HFFc6 (cell line): ENCODE measurements around the gene MTA1. TPM values are rescaled to one million over a fixed set of nuclear protein-coding genes. Genes with fewer than 3 reads are reported as not detected.

ENCODE experiments used
- DNase-seq: peaks from one replicate; pipeline ENCODE4 v3.0.0-alpha.2; 2018
- H3K27ac Mint-ChIP-seq: 2 replicates; pipeline ENCODE4 v1.8.0; 2020; ENCODE audit warnings: mild to moderate bottlenecking, mixed read lengths
- H3K27me3 Mint-ChIP-seq: 2 replicates; pipeline ENCODE4 v1.8.0; 2021; ENCODE audit warnings: mild to moderate bottlenecking, moderate library complexity, mixed read lengths; ENCODE audit not compliant: insufficient read depth
- H3K36me3 Mint-ChIP-seq: 2 replicates; pipeline ENCODE4 v1.8.0; 2021; ENCODE audit warnings: low read depth, mixed read lengths
- H3K4me1 Mint-ChIP-seq: 2 replicates; pipeline ENCODE4 v1.8.0; 2020; ENCODE audit warnings: low read depth, mixed read lengths
- H3K4me3 Mint-ChIP-seq: 2 replicates; pipeline ENCODE4 v1.8.0; 2020; ENCODE audit warnings: mild to moderate bottlenecking, moderate library complexity, mixed read lengths
- H3K9me3 Mint-ChIP-seq: 2 replicates; pipeline ENCODE4 v1.8.0; 2020; ENCODE audit warnings: mild to moderate bottlenecking, mixed read lengths
- total RNA-seq, 6 experiments: library from RNA; stranded (reverse); fragmentation: NEBNext Ultra II Directional; extraction: Animal tissue kit (Norgen Biotek cat#: 25700); gene quantifications; 2 replicates in 1 of 6; 3 replicates in 5 of 6; pipeline ENCODE4 v1.2.3, GENCODE V29; 2021
- TF ChIP-seq, protein P1 (sequence below): fragments of 200-600 bp; sonication (generic); IDR thresholded peaks from 2 replicates; pipeline ENCODE4 v1.5.0; 2021; ENCODE audit warnings: antibody characterized with exemption, mild to moderate bottlenecking

Gene MTA1
- total RNA-seq, 6 experiments from 2014 or later, result 67.5 to 71.3 (median 69.2) TPM

- Mint-ChIP-seq H3K27ac (no peak overlapping the region), H3K9me3 (no peaks in the 10 kb centered on the region), H3K4me1 (peaks cover 15% of the 10 kb centered on the region), H3K27me3 (no peaks in the 10 kb centered on the region), H3K36me3 (peaks cover 10% of the 10 kb centered on the region), H3K4me3 (no peak overlapping the region)
- DNase-seq, result no peak
- TF ChIP-seq, protein P1, sequence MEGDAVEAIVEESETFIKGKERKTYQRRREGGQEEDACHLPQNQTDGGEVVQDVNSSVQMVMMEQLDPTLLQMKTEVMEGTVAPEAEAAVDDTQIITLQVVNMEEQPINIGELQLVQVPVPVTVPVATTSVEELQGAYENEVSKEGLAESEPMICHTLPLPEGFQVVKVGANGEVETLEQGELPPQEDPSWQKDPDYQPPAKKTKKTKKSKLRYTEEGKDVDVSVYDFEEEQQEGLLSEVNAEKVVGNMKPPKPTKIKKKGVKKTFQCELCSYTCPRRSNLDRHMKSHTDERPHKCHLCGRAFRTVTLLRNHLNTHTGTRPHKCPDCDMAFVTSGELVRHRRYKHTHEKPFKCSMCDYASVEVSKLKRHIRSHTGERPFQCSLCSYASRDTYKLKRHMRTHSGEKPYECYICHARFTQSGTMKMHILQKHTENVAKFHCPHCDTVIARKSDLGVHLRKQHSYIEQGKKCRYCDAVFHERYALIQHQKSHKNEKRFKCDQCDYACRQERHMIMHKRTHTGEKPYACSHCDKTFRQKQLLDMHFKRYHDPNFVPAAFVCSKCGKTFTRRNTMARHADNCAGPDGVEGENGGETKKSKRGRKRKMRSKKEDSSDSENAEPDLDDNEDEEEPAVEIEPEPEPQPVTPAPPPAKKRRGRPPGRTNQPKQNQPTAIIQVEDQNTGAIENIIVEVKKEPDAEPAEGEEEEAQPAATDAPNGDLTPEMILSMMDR, result no peak
These were observed 13.0 kb downstream of the MTA1 start for GRCh38 chr14:105432657-105433056.

DNA sequence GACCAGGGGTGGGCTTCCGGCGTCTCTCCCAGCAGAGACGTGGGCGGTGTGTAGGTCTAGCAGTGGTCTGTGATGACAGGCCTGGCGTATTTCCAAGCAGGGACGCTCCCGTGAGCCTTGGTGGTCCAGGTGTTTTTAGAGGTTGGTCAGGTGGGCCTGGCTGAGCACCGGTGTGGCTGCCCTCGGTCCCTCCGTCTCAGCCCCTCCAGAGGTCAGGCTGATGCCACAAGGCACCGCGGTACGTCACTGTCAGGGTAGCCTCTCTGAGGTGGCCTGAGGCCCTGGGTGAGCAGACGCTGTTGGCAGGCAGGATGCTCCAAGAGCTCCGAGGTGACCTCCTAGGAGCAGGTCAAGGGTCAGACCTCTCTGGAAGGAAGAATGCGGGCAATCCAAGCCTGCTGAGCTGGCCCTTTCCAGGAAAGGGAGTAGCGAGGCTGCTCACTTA lies 13.6 kb downstream of the MTA1 start:
- H3K36me3 Mint-ChIP-seq, result peaks cover 9% of the 10 kb centered on the region
- DNase-seq, result no peak
- H3K27me3 Mint-ChIP-seq, result no peaks in the 10 kb centered on the region
- H3K27ac Mint-ChIP-seq, result no peak overlapping the region
- no peaks in the 10 kb centered on the region for H3K9me3 Mint-ChIP-seq
- no peak overlapping the region for H3K4me3 Mint-ChIP-seq
- H3K4me1 Mint-ChIP-seq, result peaks cover 15% of the 10 kb centered on the region
- TF ChIP-seq, protein P1, result no peak

DNA sequence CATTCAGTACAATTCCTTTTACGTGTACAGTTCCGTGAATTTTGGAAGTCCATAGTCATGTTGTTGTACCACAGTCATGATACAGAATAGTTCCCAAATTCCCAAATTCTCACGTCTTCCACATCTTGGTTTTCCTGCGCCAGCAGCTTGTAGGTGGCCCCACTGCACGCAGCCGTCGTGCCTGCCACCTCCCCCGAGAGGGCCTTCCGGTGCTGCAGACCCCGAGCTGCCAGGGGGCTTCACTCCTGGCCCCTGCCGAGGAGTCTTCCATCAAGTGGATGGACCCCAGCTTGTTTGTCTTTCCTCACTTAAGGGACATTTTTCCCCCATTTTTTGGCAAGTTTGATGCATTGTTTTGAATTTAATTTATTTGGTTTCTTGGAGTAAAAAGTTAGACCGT lies 16.8 kb downstream of the MTA1 start:
- H3K27me3 Mint-ChIP-seq, result no peaks in the 10 kb centered on the region
- no peaks in the 10 kb centered on the region for H3K4me1 Mint-ChIP-seq
- H3K9me3 Mint-ChIP-seq, result no peaks in the 10 kb centered on the region
- TF ChIP-seq, protein P1, result no peak
- DNase-seq, result no peak
- H3K27ac Mint-ChIP-seq, result no peak overlapping the region
- H3K36me3 Mint-ChIP-seq, result no peaks in the 10 kb centered on the region
- H3K4me3 Mint-ChIP-seq, result no peak overlapping the region

DNA sequence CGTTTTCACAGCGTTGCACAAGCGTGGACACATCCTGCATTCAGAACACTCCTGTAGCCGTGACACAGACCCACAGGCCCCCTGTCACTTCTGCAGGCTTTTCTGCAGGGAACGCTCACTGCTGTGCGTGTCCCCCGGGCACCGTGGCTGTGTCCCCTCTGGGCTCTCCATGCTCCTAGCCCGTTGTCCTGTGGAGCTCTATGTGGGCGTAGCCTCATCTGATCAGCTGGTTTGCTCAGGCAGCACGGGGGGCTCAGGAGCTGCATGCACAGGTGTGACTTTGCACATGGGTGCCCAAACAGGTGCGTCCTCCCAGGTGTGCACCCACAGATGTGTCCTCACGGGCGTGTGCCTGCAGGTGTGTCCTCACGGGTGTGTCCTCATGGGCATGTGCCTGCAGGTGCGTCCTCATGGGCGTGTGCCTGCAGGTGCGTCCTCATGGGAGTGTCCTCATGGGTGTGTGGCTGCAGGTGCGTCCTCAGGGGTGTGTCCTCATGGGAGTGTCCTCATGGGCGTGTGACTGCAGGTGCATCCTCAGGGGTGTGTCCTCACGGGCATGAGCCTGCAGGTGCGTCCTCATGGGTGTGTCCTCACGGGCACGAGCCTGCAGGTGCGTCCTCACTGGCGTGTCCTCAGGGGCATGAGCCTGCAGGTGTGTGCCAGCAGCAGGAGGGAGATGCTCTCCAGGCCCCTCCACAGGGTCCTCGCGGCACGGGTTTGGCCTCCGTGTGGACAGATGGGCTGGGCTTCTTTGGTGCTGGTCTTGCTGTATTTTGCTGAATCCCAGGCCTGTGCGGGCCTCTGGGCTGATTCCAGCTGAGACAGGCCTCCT lies 17.5 kb downstream of the MTA1 start:
- Mint-ChIP-seq H3K27ac (no peak overlapping the region), H3K9me3 (no peaks in the 10 kb centered on the region), H3K27me3 (no peaks in the 10 kb centered on the region), H3K36me3 (no peaks in the 10 kb centered on the region), H3K4me1 (no peaks in the 10 kb centered on the region), H3K4me3 (no peak overlapping the region)
- no peak for DNase-seq
- TF ChIP-seq, protein P1, result no peak

- Mint-ChIP-seq H3K9me3 (no peaks in the 10 kb centered on the region), H3K27ac (no peak overlapping the region), H3K4me3 (no peak overlapping the region), H3K4me1 (no peaks in the 10 kb centered on the region), H3K27me3 (no peaks in the 10 kb centered on the region; the same call in 1 of the 2 replicates), H3K36me3 (no peaks in the 10 kb centered on the region)
- TF ChIP-seq, protein P1, result no peak
- no peak for DNase-seq
These were observed 18.3 kb downstream of the MTA1 start for GRCh38 chr14:105437723-105438500.
